ENCODE results near the gene PDE2A. TPM values are rescaled to one million over a fixed set of nuclear protein-coding genes. Genes with fewer than 3 reads are reported as not detected.

The PDE2A gene
- total RNA-seq, 1 experiment from 2014 or later = 3.7 TPM

DNA sequence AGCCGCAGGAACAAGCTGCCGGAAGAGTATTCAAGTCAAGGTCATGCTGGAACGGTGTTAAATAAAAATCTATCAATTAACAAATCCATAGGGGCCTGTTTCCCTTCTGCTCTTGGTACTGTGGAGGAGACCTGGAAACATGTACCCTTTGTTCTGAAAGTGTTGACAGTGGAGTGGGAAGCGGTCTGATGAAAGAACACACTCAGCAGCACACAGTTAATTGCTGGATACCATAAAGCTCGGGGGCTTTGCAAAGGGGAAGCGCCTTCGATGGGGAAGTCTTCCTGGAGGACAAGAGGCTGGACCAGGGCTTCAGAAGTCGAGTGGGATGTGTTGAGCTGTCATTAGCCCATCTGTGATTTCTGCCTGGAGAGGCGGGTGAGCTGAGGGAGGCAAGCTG, 127.4 kb downstream of the PDE2A start:
- no peaks in the 10 kb centered on the region for H3K36me3 Mint-ChIP-seq
- TF ChIP-seq, protein P1, sequence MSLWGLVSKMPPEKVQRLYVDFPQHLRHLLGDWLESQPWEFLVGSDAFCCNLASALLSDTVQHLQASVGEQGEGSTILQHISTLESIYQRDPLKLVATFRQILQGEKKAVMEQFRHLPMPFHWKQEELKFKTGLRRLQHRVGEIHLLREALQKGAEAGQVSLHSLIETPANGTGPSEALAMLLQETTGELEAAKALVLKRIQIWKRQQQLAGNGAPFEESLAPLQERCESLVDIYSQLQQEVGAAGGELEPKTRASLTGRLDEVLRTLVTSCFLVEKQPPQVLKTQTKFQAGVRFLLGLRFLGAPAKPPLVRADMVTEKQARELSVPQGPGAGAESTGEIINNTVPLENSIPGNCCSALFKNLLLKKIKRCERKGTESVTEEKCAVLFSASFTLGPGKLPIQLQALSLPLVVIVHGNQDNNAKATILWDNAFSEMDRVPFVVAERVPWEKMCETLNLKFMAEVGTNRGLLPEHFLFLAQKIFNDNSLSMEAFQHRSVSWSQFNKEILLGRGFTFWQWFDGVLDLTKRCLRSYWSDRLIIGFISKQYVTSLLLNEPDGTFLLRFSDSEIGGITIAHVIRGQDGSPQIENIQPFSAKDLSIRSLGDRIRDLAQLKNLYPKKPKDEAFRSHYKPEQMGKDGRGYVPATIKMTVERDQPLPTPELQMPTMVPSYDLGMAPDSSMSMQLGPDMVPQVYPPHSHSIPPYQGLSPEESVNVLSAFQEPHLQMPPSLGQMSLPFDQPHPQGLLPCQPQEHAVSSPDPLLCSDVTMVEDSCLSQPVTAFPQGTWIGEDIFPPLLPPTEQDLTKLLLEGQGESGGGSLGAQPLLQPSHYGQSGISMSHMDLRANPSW (CRISPR knock-in tag; conservative IDR thresholded peaks at IDR 0.05; ENCODE audit: low read depth) = no peak
- TF ChIP-seq FOXP1 (CRISPR knock-in tag; IDR thresholded peaks at IDR 0.05; ENCODE audit: borderline replicate concordance) (no peak), PRRX2 (CRISPR knock-in tag; IDR thresholded peaks at IDR 0.05) (no peak), NFYB (CRISPR knock-in tag; conservative IDR thresholded peaks at IDR 0.05; ENCODE audit: low read depth) (no peak), MYBL2 (CRISPR knock-in tag; IDR thresholded peaks at IDR 0.05) (no peak), EMX1 (CRISPR knock-in tag; IDR thresholded peaks at IDR 0.05) (no peak), ZNF423 (CRISPR knock-in tag; IDR thresholded peaks at IDR 0.05) (no peak)
- TF ChIP-seq, protein P2, sequence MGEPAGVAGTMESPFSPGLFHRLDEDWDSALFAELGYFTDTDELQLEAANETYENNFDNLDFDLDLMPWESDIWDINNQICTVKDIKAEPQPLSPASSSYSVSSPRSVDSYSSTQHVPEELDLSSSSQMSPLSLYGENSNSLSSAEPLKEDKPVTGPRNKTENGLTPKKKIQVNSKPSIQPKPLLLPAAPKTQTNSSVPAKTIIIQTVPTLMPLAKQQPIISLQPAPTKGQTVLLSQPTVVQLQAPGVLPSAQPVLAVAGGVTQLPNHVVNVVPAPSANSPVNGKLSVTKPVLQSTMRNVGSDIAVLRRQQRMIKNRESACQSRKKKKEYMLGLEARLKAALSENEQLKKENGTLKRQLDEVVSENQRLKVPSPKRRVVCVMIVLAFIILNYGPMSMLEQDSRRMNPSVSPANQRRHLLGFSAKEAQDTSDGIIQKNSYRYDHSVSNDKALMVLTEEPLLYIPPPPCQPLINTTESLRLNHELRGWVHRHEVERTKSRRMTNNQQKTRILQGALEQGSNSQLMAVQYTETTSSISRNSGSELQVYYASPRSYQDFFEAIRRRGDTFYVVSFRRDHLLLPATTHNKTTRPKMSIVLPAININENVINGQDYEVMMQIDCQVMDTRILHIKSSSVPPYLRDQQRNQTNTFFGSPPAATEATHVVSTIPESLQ (CRISPR knock-in tag; IDR thresholded peaks at IDR 0.05) = no peak
- TF ChIP-seq, protein P3, sequence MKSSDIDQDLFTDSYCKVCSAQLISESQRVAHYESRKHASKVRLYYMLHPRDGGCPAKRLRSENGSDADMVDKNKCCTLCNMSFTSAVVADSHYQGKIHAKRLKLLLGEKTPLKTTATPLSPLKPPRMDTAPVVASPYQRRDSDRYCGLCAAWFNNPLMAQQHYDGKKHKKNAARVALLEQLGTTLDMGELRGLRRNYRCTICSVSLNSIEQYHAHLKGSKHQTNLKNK (CRISPR knock-in tag; IDR thresholded peaks at IDR 0.05) = no peak
- peaks cover 8% of the 10 kb centered on the region for H3K27me3 Mint-ChIP-seq (ENCODE audit: low read depth)
- no peak overlapping the region for H3K27ac Mint-ChIP-seq
- no peaks in the 10 kb centered on the region for H3K9me3 Mint-ChIP-seq
- DNase-seq (ENCODE audit: low spot score) = no peak
- H3K4me3 Mint-ChIP-seq = no peak overlapping the region
- no peaks in the 10 kb centered on the region for H3K4me1 Mint-ChIP-seq
- CTCF ChIA-PET = interaction anchor here (1.4 to 11.5 kb wide), 4 partner anchors 9 to 77 kb away, joined by 3 to 215 read pairs (median 8); no protein-coding TSS in a partner anchor
- no peak for ATAC-seq
- POLR2A ChIA-PET = no interaction called here

- peaks cover 8% of the 10 kb centered on the region for H3K27me3 Mint-ChIP-seq (ENCODE audit: low read depth)
- POLR2A ChIA-PET = no interaction called here
- CTCF ChIA-PET = interaction anchor here (0.8 to 11.5 kb wide), 4 partner anchors 20 to 123 kb away, joined by 3 to 215 read pairs (median 5); no protein-coding TSS in a partner anchor
- H3K4me1 Mint-ChIP-seq = no peaks in the 10 kb centered on the region
- no peak overlapping the region for H3K27ac Mint-ChIP-seq
- no peak for ATAC-seq
- H3K9me3 Mint-ChIP-seq = no peaks in the 10 kb centered on the region
- H3K36me3 Mint-ChIP-seq = no peaks in the 10 kb centered on the region
- no peak overlapping the region for H3K4me3 Mint-ChIP-seq
- DNase-seq (ENCODE audit: low spot score) = no peak
- TF ChIP-seq, protein P4, sequence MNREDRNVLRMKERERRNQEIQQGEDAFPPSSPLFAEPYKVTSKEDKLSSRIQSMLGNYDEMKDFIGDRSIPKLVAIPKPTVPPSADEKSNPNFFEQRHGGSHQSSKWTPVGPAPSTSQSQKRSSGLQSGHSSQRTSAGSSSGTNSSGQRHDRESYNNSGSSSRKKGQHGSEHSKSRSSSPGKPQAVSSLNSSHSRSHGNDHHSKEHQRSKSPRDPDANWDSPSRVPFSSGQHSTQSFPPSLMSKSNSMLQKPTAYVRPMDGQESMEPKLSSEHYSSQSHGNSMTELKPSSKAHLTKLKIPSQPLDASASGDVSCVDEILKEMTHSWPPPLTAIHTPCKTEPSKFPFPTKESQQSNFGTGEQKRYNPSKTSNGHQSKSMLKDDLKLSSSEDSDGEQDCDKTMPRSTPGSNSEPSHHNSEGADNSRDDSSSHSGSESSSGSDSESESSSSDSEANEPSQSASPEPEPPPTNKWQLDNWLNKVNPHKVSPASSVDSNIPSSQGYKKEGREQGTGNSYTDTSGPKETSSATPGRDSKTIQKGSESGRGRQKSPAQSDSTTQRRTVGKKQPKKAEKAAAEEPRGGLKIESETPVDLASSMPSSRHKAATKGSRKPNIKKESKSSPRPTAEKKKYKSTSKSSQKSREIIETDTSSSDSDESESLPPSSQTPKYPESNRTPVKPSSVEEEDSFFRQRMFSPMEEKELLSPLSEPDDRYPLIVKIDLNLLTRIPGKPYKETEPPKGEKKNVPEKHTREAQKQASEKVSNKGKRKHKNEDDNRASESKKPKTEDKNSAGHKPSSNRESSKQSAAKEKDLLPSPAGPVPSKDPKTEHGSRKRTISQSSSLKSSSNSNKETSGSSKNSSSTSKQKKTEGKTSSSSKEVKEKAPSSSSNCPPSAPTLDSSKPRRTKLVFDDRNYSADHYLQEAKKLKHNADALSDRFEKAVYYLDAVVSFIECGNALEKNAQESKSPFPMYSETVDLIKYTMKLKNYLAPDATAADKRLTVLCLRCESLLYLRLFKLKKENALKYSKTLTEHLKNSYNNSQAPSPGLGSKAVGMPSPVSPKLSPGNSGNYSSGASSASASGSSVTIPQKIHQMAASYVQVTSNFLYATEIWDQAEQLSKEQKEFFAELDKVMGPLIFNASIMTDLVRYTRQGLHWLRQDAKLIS (CRISPR knock-in tag; IDR thresholded peaks at IDR 0.05; ENCODE audit: borderline replicate concordance) = no peak
- no peak for TF ChIP-seq JAZF1 (CRISPR knock-in tag; IDR thresholded peaks at IDR 0.05)
- TF ChIP-seq SOX15 (CRISPR knock-in tag; IDR thresholded peaks at IDR 0.05) = no peak
- TF ChIP-seq NR3C1 (CRISPR knock-in tag; conservative IDR thresholded peaks at IDR 0.05; ENCODE audit: low read depth) = no peak
- no peak for TF ChIP-seq FOXP4 (CRISPR knock-in tag; IDR thresholded peaks at IDR 0.05)
- TF ChIP-seq CREB1 (CRISPR knock-in tag; IDR thresholded peaks at IDR 0.05) = no peak
- TF ChIP-seq MLX (CRISPR knock-in tag; IDR thresholded peaks at IDR 0.05) = no peak
- no peak for TF ChIP-seq ZNF138 (CRISPR knock-in tag; conservative IDR thresholded peaks at IDR 0.05)
- TF ChIP-seq NFE2L1 (CRISPR knock-in tag; IDR thresholded peaks at IDR 0.05) = no peak
- no peak for TF ChIP-seq E2F5 (CRISPR knock-in tag; IDR thresholded peaks at IDR 0.05)
- TF ChIP-seq EMX1 (CRISPR knock-in tag; IDR thresholded peaks at IDR 0.05) = no peak
- no peak for TF ChIP-seq KAT7 (CRISPR knock-in tag; IDR thresholded peaks at IDR 0.05; ENCODE audit: borderline replicate concordance)
- no peak for TF ChIP-seq ZNF425 (CRISPR knock-in tag; conservative IDR thresholded peaks at IDR 0.05)
Observed at GRCh38 chr11:72544589-72544988, 129.6 kb downstream of the PDE2A start.

Data from WTC11 (cell line).